Measurements from ENCODE around the gene PLP2. TPM values are rescaled to one million over a fixed set of nuclear protein-coding genes. Genes with fewer than 3 reads are reported as not detected.

PLP2 gene
- total RNA-seq, 3 donors from 2014 or later = 111 to 134 (median 126) TPM

GRCh38 chrX:49204017-49204416 is 32.3 kb downstream of the PLP2 start:
- no peak for ATAC-seq
- Mint-ChIP-seq H3K9me3 (no peaks in the 10 kb centered on the region), H3K4me3 (no peak overlapping the region), H3K4me1 (ENCODE audit: low read depth) (peaks cover 6% of the 10 kb centered on the region), H3K36me3 (ENCODE audit: insufficient read depth) (no peaks in the 10 kb centered on the region), H3K27me3 (ENCODE audit: low read depth) (no peaks in the 10 kb centered on the region)
- DNase-seq = no peak

DNA sequence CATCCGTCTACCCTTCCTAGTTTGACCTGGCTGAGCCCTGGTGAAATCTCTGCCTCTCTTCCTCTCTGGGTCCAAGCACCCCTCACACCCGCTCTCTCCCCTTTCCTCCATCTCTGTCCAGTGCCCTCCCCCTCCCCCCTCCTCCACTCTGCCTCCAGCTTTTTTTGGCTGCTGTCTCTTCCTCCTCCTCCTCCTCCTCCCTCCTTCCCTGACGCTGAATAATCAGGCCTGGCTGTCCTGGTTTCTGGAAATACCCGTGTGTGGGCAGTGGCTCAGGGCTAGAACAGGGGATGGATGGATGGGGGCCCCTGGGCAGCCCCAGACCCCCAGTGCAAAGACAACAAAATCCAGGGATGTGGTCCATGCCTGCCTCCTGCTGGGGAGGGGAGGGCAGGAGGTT is 33.0 kb downstream of the PLP2 start:
- Mint-ChIP-seq H3K4me3 (no peak overlapping the region), H3K27me3 (ENCODE audit: low read depth) (no peaks in the 10 kb centered on the region), H3K4me1 (ENCODE audit: low read depth) (peaks cover 5% of the 10 kb centered on the region), H3K36me3 (ENCODE audit: insufficient read depth) (no peaks in the 10 kb centered on the region), H3K9me3 (no peaks in the 10 kb centered on the region)
- no peak for DNase-seq
- ATAC-seq = no peak

DNA sequence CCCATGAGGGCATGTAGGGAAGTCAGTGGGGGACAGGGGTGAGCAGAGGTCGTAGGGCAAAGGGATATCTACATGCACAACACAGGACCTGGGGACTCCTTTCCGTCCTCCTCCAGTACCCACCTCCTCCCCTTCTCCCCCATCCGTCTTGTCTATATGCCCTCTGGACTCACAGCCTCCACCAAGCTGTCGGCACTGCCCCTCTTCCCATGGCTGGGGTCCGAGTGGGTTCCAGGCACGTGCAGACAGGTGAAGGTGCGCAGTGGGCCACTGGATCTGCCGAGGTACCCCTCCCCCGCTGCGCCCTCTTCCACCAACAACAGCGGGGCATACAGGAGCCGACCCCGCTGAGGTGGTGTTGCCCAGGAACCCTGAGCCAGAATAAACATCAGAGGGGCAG is 33.7 kb downstream of the PLP2 start:
- H3K27me3 Mint-ChIP-seq (ENCODE audit: low read depth) = no peaks in the 10 kb centered on the region
- no peaks in the 10 kb centered on the region for H3K36me3 Mint-ChIP-seq (ENCODE audit: insufficient read depth)
- DNase-seq (no peak), ATAC-seq (no peak)
- no peaks in the 10 kb centered on the region for H3K9me3 Mint-ChIP-seq
- H3K4me3 Mint-ChIP-seq = no peak overlapping the region
- peaks cover 3% of the 10 kb centered on the region for H3K4me1 Mint-ChIP-seq (ENCODE audit: low read depth)

DNA sequence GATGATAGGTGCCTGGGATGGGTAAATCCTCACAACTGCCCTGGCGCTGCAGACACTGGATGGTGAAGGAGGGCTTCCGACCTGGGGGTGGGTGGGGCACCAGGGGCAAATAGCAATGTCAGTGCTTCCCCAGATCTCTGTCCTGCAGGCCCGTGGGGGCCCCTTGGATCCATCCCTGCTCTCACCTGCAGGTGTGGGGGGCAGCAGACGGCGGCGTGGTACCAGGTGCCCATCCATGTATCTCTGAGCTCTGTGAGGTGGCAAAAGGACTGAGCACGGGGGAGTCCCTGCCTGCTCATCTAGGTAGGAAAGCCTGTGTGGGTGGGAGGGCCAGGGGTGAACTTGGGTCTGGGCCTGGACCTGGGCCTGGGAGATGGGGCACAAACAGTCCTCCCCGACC is 34.8 kb downstream of the PLP2 start:
- no peak overlapping the region for H3K4me3 Mint-ChIP-seq
- ATAC-seq = no peak
- H3K27me3 Mint-ChIP-seq (ENCODE audit: low read depth) = peaks cover 2% of the 10 kb centered on the region
- H3K9me3 Mint-ChIP-seq = no peaks in the 10 kb centered on the region
- no peaks in the 10 kb centered on the region for H3K4me1 Mint-ChIP-seq (ENCODE audit: low read depth)
- H3K36me3 Mint-ChIP-seq (ENCODE audit: insufficient read depth) = no peaks in the 10 kb centered on the region
- no peak for DNase-seq

GRCh38 chrX:49208399-49208798 is 36.7 kb downstream of the PLP2 start:
- ATAC-seq (no peak), DNase-seq (no peak)
- H3K4me3 Mint-ChIP-seq = no peak overlapping the region
- H3K9me3 Mint-ChIP-seq = no peaks in the 10 kb centered on the region
- H3K4me1 Mint-ChIP-seq (ENCODE audit: low read depth) = no peaks in the 10 kb centered on the region
- H3K27me3 Mint-ChIP-seq (ENCODE audit: low read depth) = peaks cover 2% of the 10 kb centered on the region
- no peaks in the 10 kb centered on the region for H3K36me3 Mint-ChIP-seq (ENCODE audit: insufficient read depth)

DNA sequence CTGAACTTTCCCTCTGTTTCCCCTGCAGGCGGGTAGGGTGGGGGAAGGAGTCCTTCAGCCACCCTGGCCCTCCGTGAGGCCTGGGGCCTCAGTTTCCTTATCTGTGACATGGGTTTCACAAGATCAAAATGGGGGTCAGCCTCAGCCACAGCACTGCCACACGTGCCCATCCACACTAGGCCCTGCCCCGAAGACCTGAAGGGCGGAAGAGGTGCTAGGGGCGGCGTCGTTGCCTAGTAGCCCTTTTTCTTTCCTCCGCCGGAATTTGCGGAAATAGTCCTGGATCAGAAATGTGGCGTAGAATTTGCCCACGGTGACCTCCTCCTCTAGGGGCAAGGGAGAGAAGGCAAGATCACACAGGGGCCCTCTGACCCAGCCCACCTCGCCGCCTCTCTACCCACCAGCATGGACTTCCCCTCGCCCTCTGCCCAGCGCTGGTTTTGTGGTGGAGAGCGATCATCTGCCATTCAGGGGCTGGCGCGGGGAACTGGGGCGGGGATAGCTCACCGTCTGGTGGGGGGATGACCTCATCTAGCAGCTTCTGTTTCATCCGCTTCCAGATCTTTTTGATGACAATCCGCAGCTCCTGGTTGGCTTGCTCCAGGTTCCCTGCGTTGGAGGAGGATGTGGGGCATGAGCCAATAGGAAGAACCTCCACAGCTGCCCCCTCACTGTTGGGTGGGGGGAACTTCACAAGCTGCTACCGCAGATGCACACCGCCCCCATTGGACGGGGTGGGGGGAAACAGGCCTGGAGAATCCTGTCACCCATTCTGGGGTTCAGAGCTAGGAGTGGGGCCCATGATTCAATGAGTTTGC is 37.9 kb downstream of the PLP2 start:
- Mint-ChIP-seq H3K4me3 (no peak overlapping the region), H3K4me1 (ENCODE audit: low read depth) (no peaks in the 10 kb centered on the region), H3K9me3 (no peaks in the 10 kb centered on the region), H3K36me3 (ENCODE audit: insufficient read depth) (no peaks in the 10 kb centered on the region), H3K27me3 (ENCODE audit: low read depth) (peaks cover 2% of the 10 kb centered on the region)
- no peak for ATAC-seq
- no peak for DNase-seq

- no peak for DNase-seq
- H3K36me3 Mint-ChIP-seq (ENCODE audit: insufficient read depth) = no peaks in the 10 kb centered on the region
- H3K9me3 Mint-ChIP-seq = no peaks in the 10 kb centered on the region
- H3K27me3 Mint-ChIP-seq (ENCODE audit: low read depth) = peaks cover 2% of the 10 kb centered on the region
- H3K4me1 Mint-ChIP-seq (ENCODE audit: low read depth) = no peaks in the 10 kb centered on the region
- no peak overlapping the region for H3K4me3 Mint-ChIP-seq
- no peak for ATAC-seq
These were observed 38.7 kb downstream of the PLP2 start for GRCh38 chrX:49210406-49210805.

GRCh38 chrX:49211074-49211473 is 39.4 kb downstream of the PLP2 start:
- Mint-ChIP-seq H3K9me3 (no peaks in the 10 kb centered on the region), H3K4me1 (ENCODE audit: low read depth) (no peaks in the 10 kb centered on the region), H3K36me3 (ENCODE audit: insufficient read depth) (no peaks in the 10 kb centered on the region), H3K4me3 (no peak overlapping the region), H3K27me3 (ENCODE audit: low read depth) (peaks cover 2% of the 10 kb centered on the region)
- DNase-seq (no peak), ATAC-seq (no peak)

DNA sequence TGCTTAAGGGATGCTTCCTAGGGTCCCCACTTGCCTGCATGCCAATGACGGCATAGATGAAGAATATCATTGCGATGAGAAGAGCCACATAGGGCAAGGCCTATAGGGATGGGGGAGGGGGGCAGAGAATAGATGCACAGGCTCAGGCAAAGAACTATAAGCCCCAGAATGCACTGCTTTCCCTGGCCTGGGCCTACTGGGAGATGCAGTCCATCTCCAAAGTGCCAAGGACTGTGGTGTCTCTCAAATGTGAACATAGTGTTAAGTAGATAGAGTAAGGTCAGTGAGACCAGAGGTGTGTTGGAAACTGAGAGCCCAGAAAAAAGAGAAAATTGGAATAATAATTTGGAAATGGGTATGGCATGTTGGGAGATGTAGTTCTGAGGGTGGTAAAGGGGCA is 40.5 kb downstream of the PLP2 start:
- DNase-seq (no peak), ATAC-seq (no peak)
- H3K9me3 Mint-ChIP-seq = no peaks in the 10 kb centered on the region
- no peaks in the 10 kb centered on the region for H3K4me1 Mint-ChIP-seq (ENCODE audit: low read depth)
- peaks cover 2% of the 10 kb centered on the region for H3K27me3 Mint-ChIP-seq (ENCODE audit: low read depth)
- H3K4me3 Mint-ChIP-seq = no peak overlapping the region
- H3K36me3 Mint-ChIP-seq (ENCODE audit: insufficient read depth) = no peaks in the 10 kb centered on the region

DNA sequence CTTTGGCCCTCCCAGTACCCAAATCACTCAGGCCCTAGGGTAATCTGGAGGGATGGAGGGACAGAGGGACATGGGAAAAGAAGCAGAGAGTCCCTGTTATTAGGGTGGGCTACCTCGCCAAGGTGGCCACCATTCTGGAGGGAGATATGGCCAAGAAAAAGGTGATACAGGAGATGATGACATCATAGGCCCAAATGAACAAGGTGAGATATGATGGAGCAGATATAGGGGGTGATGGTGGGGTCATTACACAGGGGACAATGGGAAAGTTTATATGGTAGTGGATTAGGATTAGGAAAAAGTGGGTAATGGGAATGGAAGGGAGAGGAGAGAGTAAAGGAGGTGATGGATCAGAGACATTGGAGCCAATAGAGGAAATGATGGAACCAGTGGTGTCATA is 41.2 kb downstream of the PLP2 start:
- Mint-ChIP-seq H3K4me3 (no peak overlapping the region), H3K27me3 (ENCODE audit: low read depth) (peaks cover 2% of the 10 kb centered on the region), H3K36me3 (ENCODE audit: insufficient read depth) (no peaks in the 10 kb centered on the region), H3K9me3 (no peaks in the 10 kb centered on the region), H3K4me1 (ENCODE audit: low read depth) (no peaks in the 10 kb centered on the region)
- no peak for ATAC-seq
- DNase-seq = no peak

DNA sequence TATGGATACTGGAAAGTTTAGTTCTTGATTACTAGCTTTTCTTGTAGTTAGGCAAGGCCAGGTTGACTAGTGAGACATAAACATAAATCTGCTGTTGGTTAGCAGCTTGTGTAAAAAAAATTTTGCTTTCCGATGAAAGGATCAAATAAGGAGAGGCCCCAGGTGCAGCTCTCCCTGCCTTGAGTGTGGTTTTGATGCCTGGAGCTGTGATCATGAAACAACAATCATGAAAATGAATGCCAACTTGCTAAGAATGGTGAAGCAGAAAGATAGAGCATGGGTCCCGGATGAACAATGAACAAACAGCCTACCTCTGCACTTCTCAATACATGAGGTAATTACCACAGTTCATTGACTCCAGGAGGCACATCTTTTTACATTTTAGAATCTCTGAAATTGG is 42.7 kb downstream of the PLP2 start:
- no peaks in the 10 kb centered on the region for H3K4me1 Mint-ChIP-seq (ENCODE audit: low read depth)
- no peak for DNase-seq
- no peak overlapping the region for H3K4me3 Mint-ChIP-seq
- peaks cover 2% of the 10 kb centered on the region for H3K27me3 Mint-ChIP-seq (ENCODE audit: low read depth)
- ATAC-seq = no peak
- H3K36me3 Mint-ChIP-seq (ENCODE audit: insufficient read depth) = no peaks in the 10 kb centered on the region
- H3K9me3 Mint-ChIP-seq = no peaks in the 10 kb centered on the region

- DNase-seq = no peak
- no peak for ATAC-seq
- peaks cover 2% of the 10 kb centered on the region for H3K27me3 Mint-ChIP-seq (ENCODE audit: low read depth)
- H3K9me3 Mint-ChIP-seq = no peaks in the 10 kb centered on the region
- H3K4me1 Mint-ChIP-seq (ENCODE audit: low read depth) = peaks cover 2% of the 10 kb centered on the region
- H3K36me3 Mint-ChIP-seq (ENCODE audit: insufficient read depth) = no peaks in the 10 kb centered on the region
- H3K4me3 Mint-ChIP-seq = no peak overlapping the region
These were observed 43.4 kb downstream of the PLP2 start for GRCh38 chrX:49214996-49215526.

- Mint-ChIP-seq H3K4me1 (ENCODE audit: low read depth) (peaks cover 2% of the 10 kb centered on the region), H3K4me3 (no peak overlapping the region), H3K36me3 (ENCODE audit: insufficient read depth) (no peaks in the 10 kb centered on the region), H3K9me3 (no peaks in the 10 kb centered on the region), H3K27me3 (ENCODE audit: low read depth) (no peaks in the 10 kb centered on the region)
- ATAC-seq (no peak), DNase-seq (no peak)
These were observed 48.4 kb downstream of the PLP2 start for GRCh38 chrX:49220100-49220499.

GRCh38 chrX:49221868-49222267 is 50.2 kb downstream of the PLP2 start:
- H3K4me1 Mint-ChIP-seq (ENCODE audit: low read depth) = peaks cover 2% of the 10 kb centered on the region
- H3K27me3 Mint-ChIP-seq (ENCODE audit: low read depth) = no peaks in the 10 kb centered on the region
- H3K36me3 Mint-ChIP-seq (ENCODE audit: insufficient read depth) = no peaks in the 10 kb centered on the region
- no peak overlapping the region for H3K4me3 Mint-ChIP-seq
- DNase-seq (no peak), ATAC-seq (no peak)
- H3K9me3 Mint-ChIP-seq = no peaks in the 10 kb centered on the region

Data from activated T-cell treated with anti-CD3 and anti-CD28 coated beads, Interleukin-2, amount 50 U/mL, for 4 hours (primary cell).